Heart left ventricle (tissue), 13 donors: ENCODE measurements around the gene USP6NL.

Source experiments
- POLR2A ChIP-seq, 2 donors: fragments of 450-650 bp; IDR thresholded peaks; one replicate each; pipeline ENCODE4 v1.6.1; 2017; ENCODE audit warnings: antibody characterized with exemption in 2 of 2, mild to moderate bottlenecking in 2 of 2, moderate library complexity in 2 of 2
- TF ChIP-seq, protein P1 (sequence below), 12 donors: fragments of 200-600 bp; sonication (generic) in 4 of 12; IDR thresholded peaks; one replicate each; pipeline versions ENCODE4 v1.5.0 to v1.8.0; 2018 to 2022; ENCODE audit warnings: antibody characterized with exemption in 12 of 12, mild to moderate bottlenecking in 5 of 12
- donor health status: ischemic (EF 13 %, LVEDD 7.1; RV severe dilation, severe dysfunction).
- donor health status: DM: no; HTN: yes; CAD: no.
- donor health status: DM: no; HTN: no; CAD: no.
- donor health status: ischemic (EF 25% LVEDD 6.9; RV normal size, moderate dysfunction).
- donor health status: ischemic (EF 25% LVEDD 5.7; RV mildly dilated, moderate dysfunction).
- donor health status: ischemic (EF 35%, LVEDD 5.7; RV mildly dilated, moderate dysfunction).
- donor health status: nonischemic (EF 11% LVEDD 7.7; RV severe dilation, severe dysfunction).
- donor health status: DM: yes; HTN: yes; CAD: no.
- donor health status: PGD.
- donor health status: ischemic (EF 29% LVEDD 5.4; RV normal size, mild dysfunction).
- donor health status: nonischemic (EF 23%, LVEDD 6.1; RV moderate dilation, normal function).

DNA sequence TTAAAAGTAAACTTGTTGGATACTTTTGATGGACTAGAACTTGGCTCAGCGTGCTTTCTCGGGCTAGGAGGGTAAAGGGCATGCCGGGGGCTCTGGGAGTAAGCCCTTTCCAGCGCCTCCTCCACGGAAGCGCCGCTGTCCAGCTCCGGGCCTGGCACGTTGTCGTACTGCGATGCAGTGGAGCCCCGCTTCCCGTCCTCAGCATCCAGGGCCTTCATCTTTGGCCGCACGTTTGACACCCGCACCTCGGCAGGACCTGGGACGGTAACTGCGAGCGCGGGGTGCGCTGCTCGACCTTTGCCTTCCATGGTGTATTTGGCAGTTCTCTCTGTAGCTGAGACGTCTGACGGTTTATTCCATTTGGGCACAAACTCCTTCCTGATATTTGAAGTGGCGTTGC lies 148.3 kb downstream of the USP6NL start:
- TF ChIP-seq, protein P1, sequence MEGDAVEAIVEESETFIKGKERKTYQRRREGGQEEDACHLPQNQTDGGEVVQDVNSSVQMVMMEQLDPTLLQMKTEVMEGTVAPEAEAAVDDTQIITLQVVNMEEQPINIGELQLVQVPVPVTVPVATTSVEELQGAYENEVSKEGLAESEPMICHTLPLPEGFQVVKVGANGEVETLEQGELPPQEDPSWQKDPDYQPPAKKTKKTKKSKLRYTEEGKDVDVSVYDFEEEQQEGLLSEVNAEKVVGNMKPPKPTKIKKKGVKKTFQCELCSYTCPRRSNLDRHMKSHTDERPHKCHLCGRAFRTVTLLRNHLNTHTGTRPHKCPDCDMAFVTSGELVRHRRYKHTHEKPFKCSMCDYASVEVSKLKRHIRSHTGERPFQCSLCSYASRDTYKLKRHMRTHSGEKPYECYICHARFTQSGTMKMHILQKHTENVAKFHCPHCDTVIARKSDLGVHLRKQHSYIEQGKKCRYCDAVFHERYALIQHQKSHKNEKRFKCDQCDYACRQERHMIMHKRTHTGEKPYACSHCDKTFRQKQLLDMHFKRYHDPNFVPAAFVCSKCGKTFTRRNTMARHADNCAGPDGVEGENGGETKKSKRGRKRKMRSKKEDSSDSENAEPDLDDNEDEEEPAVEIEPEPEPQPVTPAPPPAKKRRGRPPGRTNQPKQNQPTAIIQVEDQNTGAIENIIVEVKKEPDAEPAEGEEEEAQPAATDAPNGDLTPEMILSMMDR (IDR thresholded peaks at IDR 0.05), result no peak
- TF ChIP-seq POLR2A (IDR thresholded peaks at IDR 0.05), result no peak
